ENCODE measurements around the gene TRIM65. TPM values are rescaled to one million over a fixed set of nuclear protein-coding genes. Genes with fewer than 3 reads are reported as not detected.
A peak's percentile ranks its signal among the peaks of the same experiment; 100 is the strongest.
"Not testable (repeated sequence)": the region's sequence is repeated elsewhere in the genome, so short reads cannot be mapped to it uniquely, and the experiment has no call there.

TRIM65 gene
- polyA plus RNA-seq, 1 experiment = 6.5 TPM

- H3K9me3 ChIP-seq (ENCODE audit: control insufficient read depth, insufficient read depth, low read length) = no peaks in the 10 kb centered on the region; the same call in 1 of the 2 replicates
- H3K4me3 ChIP-seq (ENCODE audit: low read depth, low read length) = no peak overlapping the region
- TF ChIP-seq CTCF (IDR thresholded peaks at IDR 0.05; ENCODE audit: low read depth, low read length) = no peak
- ChIA-PET CTCF (no interaction called here), POLR2A (interaction anchor here (0.8 kb wide), 1 partner anchor 95 kb away, joined by 5 read pairs; no protein-coding TSS in a partner anchor)
- H3K27ac ChIP-seq (ENCODE audit: low read depth, low read length) = no peak overlapping the region
- no peak for DNase-seq (ENCODE audit: low read depth, low spot score)
- H3K27me3 ChIP-seq (ENCODE audit: control insufficient read depth, insufficient read depth, low read length) = no peaks in the 10 kb centered on the region
Measured at GRCh38 chr17:75874323-75875181, 22.2 kb downstream of the TRIM65 start.

- ChIA-PET CTCF (interaction anchor here (1.5 kb wide), 1 partner anchor 31 kb away, joined by 3 read pairs; the partner anchor contains the start of gene MRPL38), POLR2A (interaction anchor here (0.8 to 1.3 kb wide), 2 partner anchors 9 to 94 kb away, joined by 5 to 7 read pairs; no protein-coding TSS in a partner anchor)
- TF ChIP-seq CTCF (IDR thresholded peaks at IDR 0.05; ENCODE audit: low read depth, low read length) = no peak
- Histone ChIP-seq H3K27ac (ENCODE audit: low read depth, low read length) (no peak overlapping the region), H3K4me3 (ENCODE audit: low read depth, low read length) (no peak overlapping the region), H3K9me3 (ENCODE audit: control insufficient read depth, insufficient read depth, low read length) (no peaks in the 10 kb centered on the region; the same call in 1 of the 2 replicates), H3K27me3 (ENCODE audit: control insufficient read depth, insufficient read depth, low read length) (no peaks in the 10 kb centered on the region)
- no peak for DNase-seq (ENCODE audit: low read depth, low spot score)
Measured at GRCh38 chr17:75873587-75874322, 23.0 kb downstream of the TRIM65 start.

- no peak for DNase-seq (ENCODE audit: low read depth, low spot score)
- Histone ChIP-seq H3K9me3 (ENCODE audit: control insufficient read depth, insufficient read depth, low read length) (no peaks in the 10 kb centered on the region; the same call in 1 of the 2 replicates), H3K27ac (ENCODE audit: low read depth, low read length) (peak overlapping the region; percentile 47), H3K4me3 (ENCODE audit: low read depth, low read length) (no peak overlapping the region), H3K27me3 (ENCODE audit: control insufficient read depth, insufficient read depth, low read length) (no peaks in the 10 kb centered on the region)
- POLR2A ChIA-PET = interaction anchor here (0.5 to 1.4 kb wide), 4 partner anchors 8 to 100 kb away, joined by 3 to 7 read pairs (median 5); no protein-coding TSS in a partner anchor
- CTCF ChIA-PET = interaction anchor here (1.1 to 1.7 kb wide), 3 partner anchors 11 to 90 kb away, joined by 3 to 4 read pairs (median 3); partner anchors contain the start of gene MRPL38
- TF ChIP-seq CTCF (IDR thresholded peaks at IDR 0.05; ENCODE audit: low read depth, low read length) = no peak
Measured at GRCh38 chr17:75872434-75873351, 24.1 kb downstream of the TRIM65 start.

GRCh38 chr17:75870228-75870627, 26.5 kb downstream of the TRIM65 start:
- not testable (repeated sequence) for DNase-seq (ENCODE audit: low read depth, low spot score); H3K9me3 ChIP-seq (ENCODE audit: control insufficient read depth, insufficient read depth, low read length); H3K27ac ChIP-seq (ENCODE audit: low read depth, low read length); H3K27me3 ChIP-seq (ENCODE audit: control insufficient read depth, insufficient read depth, low read length)
- ChIA-PET CTCF (interaction anchor here (1.0 kb wide), 1 partner anchor 7 kb away, joined by 4 read pairs; no protein-coding TSS in a partner anchor), POLR2A (interaction anchor here (1.0 kb wide), 1 partner anchor 15 kb away, joined by 5 read pairs; the partner anchor contains the start of gene WBP2)
- peak overlapping the region; percentile 37 for H3K4me3 ChIP-seq (ENCODE audit: low read depth, low read length)

Data from AG04450 (cell line).